GM18868 (cell line): ENCODE results near the gene LARGE1.

Experiments
- ATAC-seq: cut with Tn5 transposase; IDR thresholded peaks from one replicate; pipeline ENCODE4 v1.9.1; 2021; ENCODE audit warnings: mild to moderate bottlenecking, moderate library complexity; ENCODE audit not compliant: unreplicated experiment

Gene LARGE1

DNA sequence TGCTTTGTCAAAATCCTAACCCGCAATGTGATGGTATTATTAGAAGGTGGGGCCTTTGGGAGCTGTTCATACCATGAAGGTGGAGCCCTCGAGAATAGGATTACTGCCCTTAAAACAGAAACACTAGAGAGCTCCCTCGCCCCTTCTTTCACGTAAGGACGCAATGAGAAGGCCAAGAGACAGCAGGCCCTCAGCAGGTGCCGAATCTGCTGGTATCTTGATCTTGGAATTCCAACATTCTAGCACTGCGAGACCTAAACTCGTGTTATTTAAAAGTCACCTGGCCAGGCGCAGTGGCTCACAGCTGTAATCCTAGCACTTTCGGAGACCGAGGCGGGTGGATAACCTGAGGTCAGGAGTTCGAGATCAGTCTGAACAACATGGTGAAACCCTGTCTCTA is 33.1 kb downstream of the LARGE1 start:
- ATAC-seq: no peak

DNA sequence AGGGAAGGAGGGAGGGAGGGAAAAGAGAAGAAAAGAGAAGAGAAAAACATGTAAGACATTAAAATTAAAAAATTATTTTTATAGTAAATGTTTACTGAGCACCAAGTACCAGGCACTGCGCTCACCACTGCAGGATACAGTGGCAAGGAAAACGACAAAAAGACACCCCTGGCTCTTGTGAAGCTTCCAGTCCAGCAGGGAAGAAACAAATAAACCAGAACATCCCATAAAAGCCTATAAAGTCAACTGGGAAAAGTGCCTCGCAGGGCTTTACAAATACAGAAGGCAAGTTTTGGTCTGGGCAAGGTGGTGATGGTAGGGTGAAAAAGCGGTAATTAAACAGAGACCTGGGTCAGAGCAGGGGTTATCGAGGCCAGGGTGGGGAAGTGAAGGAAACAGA is 33.6 kb downstream of the LARGE1 start:
- ATAC-seq: no peak

- ATAC-seq: no peak
Observed at GRCh38 chr22:33884829-33885228, 35.4 kb downstream of the LARGE1 start.

DNA sequence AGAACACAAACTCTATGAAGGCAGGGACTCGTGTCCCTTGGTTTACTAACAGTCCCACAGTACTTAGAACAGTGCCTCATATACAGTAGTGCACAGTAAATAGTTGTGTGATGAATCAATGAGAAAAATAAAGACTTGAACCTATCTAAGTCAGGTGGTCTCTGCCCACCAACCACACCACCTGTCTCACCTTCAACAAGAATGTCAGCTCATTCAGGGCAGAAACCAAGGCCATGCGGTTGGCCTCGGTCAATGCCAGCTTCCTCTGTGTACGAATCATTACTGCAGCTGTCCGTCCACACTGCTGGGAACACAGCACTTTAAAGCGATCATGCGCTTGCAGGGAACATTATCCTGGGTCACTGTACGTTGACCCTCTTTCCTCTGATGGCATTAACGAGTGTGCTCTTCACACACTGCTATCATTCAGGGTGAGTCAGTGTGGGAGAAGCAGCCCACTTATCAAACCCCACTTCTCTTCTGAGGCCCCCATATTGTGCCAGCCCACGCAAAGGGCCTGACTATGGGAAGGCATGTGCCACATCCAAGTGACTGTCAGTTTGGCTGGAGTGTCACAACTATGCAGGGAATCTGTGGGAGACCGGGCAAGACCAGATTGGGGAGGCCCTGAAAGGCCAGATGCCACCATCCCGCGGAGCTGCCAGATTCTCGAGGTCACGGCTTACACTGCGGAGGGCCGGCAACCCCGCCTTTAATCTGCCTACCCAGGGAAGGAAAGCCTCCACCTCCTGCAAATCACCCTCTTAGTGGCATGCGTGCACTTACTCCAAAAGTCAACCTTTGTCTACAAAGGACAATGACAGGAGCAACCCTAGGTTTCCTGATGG is 36.1 kb downstream of the LARGE1 start:
- no peak for ATAC-seq

DNA sequence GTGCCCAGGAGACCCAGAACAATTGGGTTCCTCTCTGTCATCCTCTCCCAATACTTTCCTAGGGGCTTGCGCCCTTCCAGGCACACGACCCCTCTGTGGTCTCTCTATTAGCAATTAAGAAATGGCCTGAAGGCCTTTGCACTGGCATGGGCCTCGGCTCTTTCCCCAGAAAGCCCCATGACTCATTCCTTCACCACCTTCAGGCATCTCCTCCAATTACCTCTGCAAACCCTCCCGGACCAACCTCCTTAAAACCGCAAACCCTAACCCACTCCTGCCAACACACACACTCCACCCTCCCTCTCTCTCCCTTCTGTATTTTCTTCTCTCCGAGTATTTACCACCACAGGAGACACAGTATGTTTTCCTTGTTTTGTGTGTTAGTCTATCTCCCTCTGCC is 36.7 kb downstream of the LARGE1 start:
- ATAC-seq: no peak

GRCh38 chr22:33882991-33883390 is 37.3 kb downstream of the LARGE1 start:
- ATAC-seq: no peak

DNA sequence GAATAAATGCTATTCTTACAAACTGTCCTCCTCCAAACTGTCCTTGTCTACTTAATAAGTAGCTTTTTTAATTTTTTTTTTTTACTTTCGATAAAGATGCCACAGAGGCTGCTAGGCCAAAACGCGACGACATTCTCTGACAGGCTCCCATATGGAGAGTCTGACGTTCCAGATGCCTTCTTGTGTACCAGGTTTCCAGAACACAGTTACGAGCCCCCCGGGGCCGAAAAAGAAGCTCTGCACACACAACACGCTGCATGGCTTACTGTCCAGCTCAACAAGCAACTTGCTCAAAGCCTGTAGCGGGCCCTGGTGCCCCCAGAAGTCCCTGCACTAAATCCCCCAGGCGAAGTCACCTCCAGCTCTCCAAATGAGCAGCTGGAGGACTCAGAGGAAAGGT is 39.3 kb downstream of the LARGE1 start:
- no peak for ATAC-seq

- no peak for ATAC-seq
Observed at GRCh38 chr22:33879796-33880195, 40.5 kb downstream of the LARGE1 start.

DNA sequence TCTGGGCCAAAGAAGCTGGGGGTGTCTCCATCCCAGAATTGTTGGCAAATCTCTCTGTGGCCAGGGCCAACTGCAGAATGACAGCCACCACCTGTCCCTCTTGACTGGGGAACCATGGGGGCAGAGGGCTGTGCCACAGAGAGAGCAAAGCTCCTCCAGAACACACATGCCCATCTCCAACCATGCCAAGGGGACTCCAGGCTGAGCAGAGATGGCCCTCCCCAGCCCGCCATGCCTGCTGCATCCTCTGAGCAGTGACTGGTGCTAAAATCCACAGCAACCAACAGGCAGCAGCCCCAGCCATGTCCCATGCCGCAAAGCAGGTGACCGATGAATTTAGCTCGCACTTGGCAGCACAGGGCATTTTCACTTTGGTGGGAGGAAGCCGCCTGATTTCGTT is 45.0 kb downstream of the LARGE1 start:
- no peak for ATAC-seq

- no peak for ATAC-seq
Observed at GRCh38 chr22:33874206-33874605, 46.1 kb downstream of the LARGE1 start.

DNA sequence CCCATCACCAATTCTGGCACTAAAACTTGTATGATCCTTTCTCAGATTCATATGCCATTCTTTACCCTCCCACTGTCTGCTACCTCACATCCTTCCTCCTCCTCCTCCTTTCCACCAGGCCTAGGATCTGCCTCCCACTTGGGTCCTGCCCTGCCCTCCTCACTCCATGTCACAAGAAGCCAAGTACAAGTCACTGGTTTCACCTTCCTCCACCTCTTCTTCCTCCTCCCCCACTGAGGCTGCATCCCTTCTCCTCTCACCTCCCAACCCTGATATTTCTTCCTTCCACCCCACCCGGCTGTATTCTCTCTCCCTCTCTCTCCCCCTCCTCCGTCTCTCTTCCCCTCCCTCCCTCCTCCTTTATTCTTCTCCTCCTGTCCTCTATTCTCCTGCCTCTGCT is 46.6 kb downstream of the LARGE1 start:
- no peak for ATAC-seq

GRCh38 chr22:33873186-33873585 is 47.1 kb downstream of the LARGE1 start:
- no peak for ATAC-seq

DNA sequence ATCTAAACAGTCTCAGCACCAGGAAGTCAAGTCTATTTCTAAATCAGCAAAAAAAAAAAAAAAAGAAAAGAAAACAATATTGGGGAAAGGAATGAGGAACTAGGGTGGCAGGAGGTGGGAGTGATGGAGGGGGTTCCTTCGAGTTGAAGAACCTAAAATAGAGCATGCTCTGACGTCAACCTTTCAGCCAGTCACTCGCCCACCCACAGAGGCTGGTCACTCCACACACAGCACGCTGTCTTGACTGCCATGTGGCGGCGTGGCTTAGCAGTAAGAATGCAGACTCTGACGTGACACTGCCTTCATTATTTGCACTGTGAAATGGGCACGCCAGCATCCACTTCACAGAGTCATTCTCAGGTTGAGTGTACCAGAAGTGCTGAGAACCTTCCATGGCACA is 48.3 kb downstream of the LARGE1 start:
- ATAC-seq: no peak

DNA sequence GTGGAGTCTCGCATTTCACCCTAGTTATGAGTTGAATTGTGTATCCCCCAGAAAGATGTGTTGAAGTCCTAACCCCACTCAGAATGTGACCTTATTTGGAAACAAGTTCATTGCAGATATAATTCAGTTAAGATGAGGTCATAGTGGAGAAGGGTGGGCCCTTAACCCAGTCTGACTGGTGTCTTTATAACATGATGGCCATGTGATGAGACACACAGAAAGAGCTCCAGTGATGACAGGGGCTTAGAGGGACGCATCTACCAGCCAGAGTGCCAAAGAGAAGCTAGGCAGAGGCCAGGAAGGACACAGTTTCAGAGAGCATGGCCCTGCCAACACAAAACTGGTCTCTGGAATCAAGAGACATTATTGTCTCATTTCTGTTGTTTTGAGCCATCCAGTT is 50.3 kb downstream of the LARGE1 start:
- no peak for ATAC-seq

GRCh38 chr22:33867971-33868370 is 52.3 kb downstream of the LARGE1 start:
- no peak for ATAC-seq

- no peak for ATAC-seq
Observed at GRCh38 chr22:33867118-33867866, 53.0 kb downstream of the LARGE1 start.

GRCh38 chr22:33866511-33866910 is 53.8 kb downstream of the LARGE1 start:
- no peak for ATAC-seq

DNA sequence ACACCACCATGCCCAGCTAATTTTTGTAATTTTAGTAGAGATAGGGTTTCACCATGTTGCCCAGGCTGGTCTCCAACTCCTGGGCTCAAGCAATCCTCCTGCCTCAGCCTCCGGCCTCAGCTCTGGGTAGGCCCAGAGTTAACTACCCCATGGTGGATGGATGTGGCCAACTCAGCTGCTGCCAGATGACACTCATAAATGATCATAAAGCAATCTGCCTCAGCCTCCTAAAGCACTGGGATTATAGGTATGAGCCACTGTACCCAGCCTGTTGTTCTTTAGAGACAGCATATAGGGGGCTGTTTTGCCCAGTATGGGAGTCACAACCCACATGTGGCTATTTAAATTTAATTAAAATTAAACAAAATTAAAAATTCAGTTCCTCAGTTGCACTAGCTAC is 54.3 kb downstream of the LARGE1 start:
- no peak for ATAC-seq

- ATAC-seq: no peak
Observed at GRCh38 chr22:33865248-33865647, 55.0 kb downstream of the LARGE1 start.

DNA sequence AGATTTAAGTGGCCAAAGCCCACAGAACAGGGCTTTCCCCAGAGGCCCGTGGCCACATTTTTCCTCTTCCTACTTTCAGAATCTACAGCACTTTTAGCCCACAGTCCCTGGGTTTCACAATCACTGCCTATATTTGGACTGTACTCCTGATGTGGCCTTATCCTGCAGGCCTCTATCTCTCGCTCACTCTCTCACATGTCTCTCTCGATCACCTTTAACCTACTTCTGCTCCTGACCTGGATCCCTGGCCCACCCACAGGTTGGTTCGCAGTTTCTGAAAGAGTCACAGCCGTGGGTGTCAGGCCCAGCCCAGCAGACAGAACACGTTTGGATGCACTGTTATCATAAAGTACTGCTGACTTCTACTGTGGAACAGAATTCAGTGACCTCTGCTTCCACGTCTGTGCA is 55.5 kb downstream of the LARGE1 start:
- ATAC-seq: no peak

DNA sequence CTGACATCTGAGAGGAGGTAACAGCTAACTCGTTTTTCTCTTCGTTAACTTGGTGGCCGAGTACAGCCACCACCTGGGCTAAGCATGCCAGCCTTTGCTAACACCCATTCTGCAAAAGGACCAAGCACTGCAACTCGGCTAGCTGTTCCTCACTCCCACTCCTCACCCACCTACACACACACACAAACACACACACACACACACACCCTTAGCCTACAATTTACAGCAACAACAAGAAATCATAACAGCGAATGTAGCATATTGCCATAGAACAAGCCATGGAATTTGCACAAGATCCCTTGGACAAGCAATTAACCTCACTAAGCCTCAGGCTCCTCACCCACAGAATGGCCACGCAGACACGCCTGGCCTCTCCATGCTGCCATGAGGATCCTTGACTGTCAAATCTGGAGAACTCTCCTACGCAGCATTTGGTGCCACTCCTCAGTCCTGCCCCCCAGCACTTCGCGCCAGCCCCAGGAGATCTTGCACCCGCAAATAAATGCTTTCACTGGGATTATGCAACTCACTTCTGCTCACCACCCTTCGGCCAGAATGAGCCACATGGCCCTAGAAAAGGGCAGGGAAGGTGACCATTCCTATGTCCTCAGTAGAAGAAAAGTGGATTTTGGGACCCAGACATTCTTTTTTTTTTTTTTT is 58.9 kb downstream of the LARGE1 start:
- no peak for ATAC-seq

- ATAC-seq: no peak
Observed at GRCh38 chr22:33860386-33860785, 59.9 kb downstream of the LARGE1 start.
